Tibial artery (tissue), 4 donors: ENCODE data around the gene ESD.

ENCODE experiments used
- DNase-seq, 2 donors: peaks; one replicate each; pipeline ENCODE4 v3.0.0-alpha.2; 2019
- H3K27ac ChIP-seq, 2 donors: fragments of 200-600 bp; sonication (generic) in 1 of 2; 1 replicate in 1 of 2; 2 replicates in 1 of 2; pipeline ENCODE4 v1.5.1; 2018 to 2019; ENCODE audit warnings: mild to moderate bottlenecking in 1 of 2
- H3K27me3 ChIP-seq, 2 donors: fragments of 200-600 bp; sonication (generic) in 1 of 2; one replicate each; pipeline versions ENCODE4 v1.5.1 to v1.6.0; 2016 to 2019
- H3K36me3 ChIP-seq, 3 donors: fragments of 200-600 bp; sonication (generic) in 2 of 3; one replicate each; pipeline ENCODE4 v1.5.1; 2016 to 2019; ENCODE audit warnings: mild to moderate bottlenecking in 2 of 3
- H3K4me1 ChIP-seq, 4 donors: fragments of 200-600 bp; sonication (generic) in 2 of 4; 1 replicate in 3 of 4; 2 replicates in 1 of 4; pipeline ENCODE4 v1.5.1; 2016 to 2019
- H3K4me3 ChIP-seq, 2 donors: fragments of 200-600 bp; sonication (generic) in 1 of 2; 1 replicate in 1 of 2; 2 replicates in 1 of 2; pipeline ENCODE4 v1.5.1; 2018 to 2019; ENCODE audit warnings: mild to moderate bottlenecking in 2 of 2
- H3K9me3 ChIP-seq, 3 donors: fragments of 200-600 bp; sonication (generic) in 1 of 3; one replicate each; pipeline ENCODE4 v1.5.1; 2016 to 2019
- CTCF ChIP-seq, 2 experiments: fragments of 200-600 bp in 1 of 2; fragments of 450-650 bp in 1 of 2; IDR thresholded peaks; one replicate each; pipeline ENCODE4 v1.5.1; 2017 to 2019; ENCODE audit warnings: antibody characterized with exemption in 2 of 2, mild to moderate bottlenecking in 1 of 2, moderate library complexity in 1 of 2
- intact Hi-C: fragments of 100-400 bp; cut with DNase I; formaldehyde crosslinking; loops from one replicate; pipeline ENCODE4 v1.15.0; 2023; ENCODE audit warnings: low total_unique reads

ESD gene

GRCh38 chr13:46834657-46835056, 37.7 kb upstream of the ESD start:
- no peak for DNase-seq
- Histone ChIP-seq H3K4me3 (no peak overlapping the region), H3K27ac (no peak overlapping the region), H3K27me3 (no peaks in the 10 kb centered on the region), H3K4me1 (no peaks in the 10 kb centered on the region), H3K9me3 (no peaks in the 10 kb centered on the region), H3K36me3 (no peaks in the 10 kb centered on the region)
- intact Hi-C loops = loop anchor here (5.0 kb wide), 1 partner anchor 938 kb away; no protein-coding TSS in a partner anchor
- TF ChIP-seq CTCF (IDR thresholded peaks at IDR 0.05) = no peak

DNA sequence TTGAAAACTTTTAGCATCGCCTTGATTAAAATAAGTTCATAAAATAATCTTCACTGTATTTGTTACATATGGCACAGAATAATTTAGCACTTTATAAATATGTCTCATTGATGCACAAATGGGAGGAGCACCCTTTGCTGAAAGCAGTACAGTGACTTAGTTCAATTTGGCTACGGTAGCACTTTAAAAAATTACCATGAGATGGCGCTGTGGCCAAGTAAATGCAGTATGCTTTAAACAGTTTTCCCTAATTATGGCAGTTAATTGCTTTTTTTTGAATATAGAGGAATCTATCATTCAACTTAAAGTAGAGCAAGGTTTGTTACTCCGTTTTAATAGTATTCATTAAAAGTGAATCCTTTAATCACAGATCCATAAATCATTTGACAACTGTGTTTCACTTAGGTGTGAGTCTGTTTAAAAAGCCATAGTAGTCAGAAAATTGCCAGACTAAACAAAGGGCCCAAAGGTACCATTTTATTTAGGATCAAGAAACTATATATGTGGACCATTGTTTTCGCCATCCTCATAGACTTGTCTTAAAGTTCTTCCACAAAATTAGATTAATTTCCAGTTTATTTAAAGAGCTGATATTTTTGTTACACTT, 34.7 kb upstream of the ESD start:
- Histone ChIP-seq H3K4me3 (no peak overlapping the region), H3K36me3 (no peaks in the 10 kb centered on the region), H3K27me3 (no peaks in the 10 kb centered on the region), H3K9me3 (no peaks in the 10 kb centered on the region), H3K27ac (no peak overlapping the region), H3K4me1 (no peaks in the 10 kb centered on the region)
- no peak for DNase-seq
- TF ChIP-seq CTCF (IDR thresholded peaks at IDR 0.05) = peak; percentile 72 to 87
- intact Hi-C loops = loop anchor here (2.0 to 5.0 kb wide), 2 partner anchors 767 to 941 kb away; no protein-coding TSS in a partner anchor

DNA sequence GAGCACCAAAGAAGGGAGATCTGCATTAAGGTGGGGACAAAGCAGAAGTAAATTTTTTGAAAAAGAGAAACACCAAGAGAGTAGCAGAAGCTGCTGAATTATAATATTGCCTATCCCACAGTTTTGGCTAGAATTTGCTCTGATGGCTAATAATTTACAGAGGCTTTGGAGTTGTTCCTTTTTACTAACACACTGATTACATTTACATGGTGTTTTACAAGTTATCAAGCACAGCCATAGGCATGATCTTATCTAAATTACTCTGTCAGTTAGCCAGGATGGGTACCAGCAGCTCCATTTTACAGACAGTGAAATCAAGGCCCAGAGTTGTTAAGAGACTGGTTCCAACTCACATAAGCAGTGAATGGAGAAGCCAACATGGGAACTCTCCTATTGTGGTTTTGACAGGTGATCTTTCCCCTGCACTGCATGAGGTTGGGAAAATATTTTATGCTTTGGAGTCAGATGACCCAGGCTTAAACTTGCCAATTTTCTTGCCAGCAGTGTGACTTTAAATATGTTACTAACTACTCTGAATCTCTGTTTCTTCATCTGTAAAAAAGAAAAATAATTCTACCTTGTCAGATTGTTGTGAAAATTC, 33.5 kb upstream of the ESD start:
- H3K9me3 ChIP-seq = no peaks in the 10 kb centered on the region
- no peaks in the 10 kb centered on the region for H3K36me3 ChIP-seq
- intact Hi-C loops = loop anchor here (2.0 to 5.0 kb wide), 2 partner anchors 768 to 942 kb away; no protein-coding TSS in a partner anchor
- TF ChIP-seq CTCF (IDR thresholded peaks at IDR 0.05) = no peak
- H3K4me1 ChIP-seq = no peaks in the 10 kb centered on the region
- DNase-seq = no peak
- no peak overlapping the region for H3K4me3 ChIP-seq
- no peak overlapping the region for H3K27ac ChIP-seq
- H3K27me3 ChIP-seq = no peaks in the 10 kb centered on the region

GRCh38 chr13:46822551-46822950, 25.6 kb upstream of the ESD start:
- no peaks in the 10 kb centered on the region for H3K9me3 ChIP-seq
- intact Hi-C loops = no loop called here
- DNase-seq = no peak

DNA sequence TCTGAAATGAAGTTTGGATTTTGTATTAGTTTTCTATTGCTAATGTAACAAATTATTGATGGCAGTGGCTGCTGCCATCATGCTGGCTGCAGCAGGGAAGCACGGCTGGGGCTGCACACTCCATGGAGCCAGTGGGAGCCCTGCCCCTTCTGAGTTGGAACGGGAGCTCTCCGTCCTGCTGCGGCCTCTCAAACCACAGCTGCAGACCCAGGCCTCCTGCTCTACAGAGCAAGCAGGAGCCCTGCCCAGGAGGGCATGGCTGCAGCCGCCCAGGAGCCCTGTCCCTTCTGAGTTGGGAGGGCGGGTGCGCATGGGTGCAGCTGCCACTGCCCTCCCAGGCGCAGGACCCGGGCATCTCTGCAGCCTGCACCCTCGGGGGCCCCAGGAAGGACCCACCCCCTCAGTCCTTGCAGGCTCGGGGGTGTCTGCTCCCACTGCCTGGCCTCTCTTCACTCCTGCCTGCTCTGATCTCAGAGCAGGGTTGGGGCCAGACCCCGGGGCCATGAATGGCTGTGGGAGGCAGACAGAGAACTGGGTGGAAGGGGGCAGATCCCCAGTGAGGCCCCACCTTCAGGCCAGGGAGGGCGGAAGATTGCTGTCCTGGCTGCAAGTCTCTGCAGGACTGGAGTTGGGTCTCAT, 21.0 kb upstream of the ESD start:
- Histone ChIP-seq H3K27ac (no peak overlapping the region), H3K4me3 (no peak overlapping the region), H3K36me3 (no peaks in the 10 kb centered on the region), H3K4me1 (no peaks in the 10 kb centered on the region), H3K27me3 (no peaks in the 10 kb centered on the region), H3K9me3 (no peaks in the 10 kb centered on the region)
- intact Hi-C loops = no loop called here
- DNase-seq = no peak
- no peak for TF ChIP-seq CTCF (IDR thresholded peaks at IDR 0.05)

More at GRCh38 chr13:46822551-46822950, 25.6 kb upstream of the ESD start:
- Histone ChIP-seq H3K4me1 (no peaks in the 10 kb centered on the region), H3K36me3 (no peaks in the 10 kb centered on the region), H3K4me3 (no peak overlapping the region), H3K27me3 (no peaks in the 10 kb centered on the region), H3K27ac (no peak overlapping the region)
- TF ChIP-seq CTCF (IDR thresholded peaks at IDR 0.05) = no peak
